Fibroblast of upper back skin (primary cell): ENCODE data around the gene SDK2.
"Not testable (repeated sequence)": the region's sequence is repeated elsewhere in the genome, so short reads cannot be mapped to it uniquely, and the experiment has no call there.

Source experiments
- DNase-seq: peaks from one replicate; pipeline ENCODE4 v3.0.0-alpha.2; 2013

SDK2 gene

GRCh38 chr17:73471924-73472323 is 172.3 kb downstream of the SDK2 start:
- no peak for DNase-seq

- peak; percentile 3 for DNase-seq
Measured at GRCh38 chr17:73470316-73470826, 173.9 kb downstream of the SDK2 start.

- DNase-seq = no peak
Measured at GRCh38 chr17:73469311-73469710, 174.9 kb downstream of the SDK2 start.

GRCh38 chr17:73468221-73468620 is 176.0 kb downstream of the SDK2 start:
- no peak for DNase-seq

GRCh38 chr17:73467651-73468050 is 176.6 kb downstream of the SDK2 start:
- DNase-seq = no peak

DNA sequence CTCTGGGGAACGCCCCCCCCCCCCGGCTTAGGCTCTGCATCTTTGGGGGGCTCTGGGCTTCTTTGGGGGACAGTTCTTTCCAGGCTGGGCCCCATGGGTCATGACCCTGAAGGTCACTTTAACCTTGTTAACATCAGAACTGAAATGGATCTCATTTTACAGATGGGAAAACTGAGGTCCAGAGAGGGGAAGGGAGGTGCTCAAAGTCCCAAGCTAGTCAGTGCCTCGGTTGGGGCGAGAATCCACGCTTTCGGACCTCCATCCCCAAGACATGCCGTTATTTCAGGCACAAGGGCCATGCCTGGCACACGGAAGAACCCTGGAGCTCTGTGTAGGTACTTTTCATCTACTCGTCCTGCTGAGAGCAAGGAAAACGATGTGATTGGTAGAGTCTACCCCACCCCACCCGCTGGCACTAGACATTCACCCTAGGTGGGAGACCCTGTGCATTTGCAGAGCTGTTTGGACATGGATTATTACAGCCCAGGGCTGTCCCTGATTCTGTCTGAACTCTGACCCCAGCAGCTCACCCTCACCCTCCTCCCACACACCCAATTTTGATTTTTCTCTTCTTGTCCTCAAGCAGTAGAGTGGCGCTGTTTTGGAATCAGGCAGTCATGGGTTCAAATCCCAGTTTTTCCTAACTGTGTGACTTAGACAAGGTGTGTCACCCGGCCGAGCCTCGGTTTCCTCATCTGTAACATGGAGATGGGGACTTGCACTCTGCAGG is 177.4 kb downstream of the SDK2 start:
- DNase-seq = no peak

DNA sequence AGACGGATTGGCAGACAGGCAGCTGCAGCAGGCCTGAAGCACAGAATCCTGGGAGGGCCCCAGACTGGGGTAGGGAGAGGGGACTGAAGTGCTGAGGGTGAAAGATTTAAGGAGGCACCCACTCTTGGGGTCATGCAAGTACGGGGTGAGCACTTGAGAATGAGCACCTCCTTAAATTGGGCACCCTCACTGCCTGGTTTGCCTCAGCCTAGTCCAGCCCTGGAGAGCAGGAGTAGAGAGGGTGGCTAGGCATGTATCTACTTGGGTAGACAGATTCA is 178.4 kb downstream of the SDK2 start:
- DNase-seq = no peak

GRCh38 chr17:73465130-73465952 is 178.9 kb downstream of the SDK2 start:
- no peak for DNase-seq

DNA sequence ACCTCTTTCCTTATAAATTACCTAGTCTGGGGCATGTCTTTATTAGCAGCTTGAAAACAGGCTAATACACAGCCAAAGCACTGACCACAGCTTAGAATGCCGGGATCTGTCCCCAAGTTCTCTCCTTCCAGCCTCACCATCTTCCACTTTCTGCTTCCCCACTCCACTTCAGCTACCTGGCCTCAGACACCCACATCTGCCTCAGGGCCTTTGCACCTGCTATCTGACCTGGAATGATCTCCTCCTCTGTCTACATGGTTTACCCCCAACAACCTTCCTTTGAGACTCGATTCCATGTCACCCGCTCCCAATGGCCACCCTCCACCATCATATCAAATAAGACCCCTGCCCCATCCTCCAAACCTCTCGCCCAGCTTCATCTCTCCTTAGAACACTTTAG is 179.8 kb downstream of the SDK2 start:
- no peak for DNase-seq

DNA sequence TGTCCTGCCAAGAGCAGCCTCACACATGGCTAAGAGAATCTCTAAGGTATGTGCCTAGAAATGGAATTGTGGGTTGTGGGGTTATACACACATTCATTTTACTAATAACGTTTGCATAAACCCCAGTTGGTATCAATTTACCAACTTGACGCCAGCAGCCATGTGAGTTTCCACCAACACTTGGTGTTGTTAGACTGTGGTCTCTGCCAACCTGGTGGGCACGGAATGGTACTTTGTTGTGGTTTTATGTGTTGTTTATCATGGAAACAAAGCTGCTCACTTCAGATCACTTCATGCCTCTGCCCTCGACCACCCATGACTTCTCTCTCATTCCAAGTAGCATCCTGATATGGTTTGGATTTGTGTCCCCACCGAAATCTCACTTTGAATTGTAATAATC is 180.4 kb downstream of the SDK2 start:
- DNase-seq = no peak

DNA sequence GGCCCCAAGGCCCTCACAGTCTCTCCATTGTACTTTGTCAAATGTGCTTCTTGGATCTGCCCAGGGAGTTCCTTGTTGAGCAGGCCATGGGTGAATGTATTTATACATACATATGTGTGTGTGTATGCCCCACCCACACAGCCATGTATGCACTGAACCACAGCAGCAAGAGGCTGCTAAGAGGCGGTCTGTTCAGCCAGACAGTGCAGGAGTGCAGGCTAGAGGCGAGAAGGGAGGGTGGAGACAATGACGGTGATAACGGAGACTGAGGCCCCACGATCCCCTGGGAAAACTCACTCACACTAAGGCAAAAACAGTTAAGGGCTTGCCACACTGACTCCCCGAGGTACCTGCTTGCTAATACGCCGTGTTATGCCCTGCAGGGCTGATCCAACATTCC is 181.4 kb downstream of the SDK2 start:
- DNase-seq = no peak

GRCh38 chr17:73459980-73460379 is 184.3 kb downstream of the SDK2 start:
- DNase-seq = no peak

DNA sequence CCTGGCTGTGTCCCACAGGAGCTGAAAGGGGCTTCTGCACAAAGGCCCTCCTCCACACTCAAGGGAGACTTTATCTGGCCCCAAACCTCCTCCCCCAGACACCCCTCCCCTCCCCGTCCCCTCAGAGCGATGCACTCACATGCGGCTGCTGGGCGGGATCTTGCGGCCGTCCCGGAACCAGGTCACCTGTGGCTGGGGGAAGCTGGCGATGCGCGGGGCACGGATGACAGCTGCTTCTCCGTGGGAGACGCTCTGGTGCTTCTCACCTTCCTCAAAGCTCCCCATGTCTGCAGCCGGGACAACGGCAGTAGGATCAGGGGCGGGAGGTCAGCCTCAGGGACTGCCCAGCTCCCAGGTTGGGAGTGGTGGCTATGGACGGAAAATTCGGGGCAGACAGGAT is 188.5 kb downstream of the SDK2 start:
- no peak for DNase-seq

- DNase-seq = no peak
Measured at GRCh38 chr17:73455050-73455687, 189.1 kb downstream of the SDK2 start.

- DNase-seq = not testable (repeated sequence)
Measured at GRCh38 chr17:73453494-73453893, 190.8 kb downstream of the SDK2 start.

GRCh38 chr17:73453090-73453489 is 191.2 kb downstream of the SDK2 start:
- no peak for DNase-seq

GRCh38 chr17:73452009-73452408 is 192.2 kb downstream of the SDK2 start:
- no peak for DNase-seq

GRCh38 chr17:73447319-73447718 is 196.9 kb downstream of the SDK2 start:
- DNase-seq = no peak

GRCh38 chr17:73446617-73447016 is 197.6 kb downstream of the SDK2 start:
- DNase-seq = no peak

GRCh38 chr17:73445466-73445865 is 198.8 kb downstream of the SDK2 start:
- no peak for DNase-seq

DNA sequence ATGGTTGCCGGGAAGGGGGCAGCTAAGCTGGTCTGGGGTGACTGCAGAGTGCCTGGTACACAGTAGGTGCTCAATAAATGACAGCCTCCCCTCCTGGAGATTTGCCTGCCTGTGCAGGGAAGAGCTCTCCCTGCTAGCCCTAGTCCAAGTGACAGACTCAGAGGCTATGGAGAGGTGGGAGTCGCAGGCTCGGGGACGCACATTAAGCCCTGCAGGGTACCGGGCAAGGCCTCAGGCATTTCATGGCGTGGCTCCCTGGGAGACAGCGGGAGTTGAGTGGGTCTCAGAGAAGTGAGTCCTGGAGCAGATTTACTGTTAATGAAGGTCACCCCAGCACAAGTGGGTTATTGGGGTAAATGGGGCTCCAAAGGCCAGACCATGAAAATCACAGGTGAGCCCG is 200.2 kb downstream of the SDK2 start:
- no peak for DNase-seq

DNA sequence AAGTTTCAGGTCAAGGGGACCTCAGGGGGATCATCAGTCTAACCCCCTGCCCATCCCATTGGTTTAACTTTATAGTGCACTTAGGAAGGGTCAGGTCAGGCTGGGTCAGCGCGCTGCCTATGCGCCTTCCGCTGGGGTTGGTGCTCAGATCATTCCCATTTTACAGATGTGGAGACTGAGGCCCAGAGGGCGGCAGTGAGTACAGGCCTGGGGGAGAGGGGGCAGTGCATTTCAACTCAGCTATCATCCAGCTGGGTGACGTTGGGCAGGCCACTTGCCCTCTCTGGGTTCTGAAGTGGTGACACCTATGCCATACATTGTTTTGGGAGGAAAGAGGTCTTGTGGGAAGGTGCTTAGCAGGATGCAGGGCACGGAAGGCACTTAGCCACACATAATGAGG is 204.6 kb downstream of the SDK2 start:
- no peak for DNase-seq

GRCh38 chr17:73437826-73438225 is 206.4 kb downstream of the SDK2 start:
- no peak for DNase-seq

DNA sequence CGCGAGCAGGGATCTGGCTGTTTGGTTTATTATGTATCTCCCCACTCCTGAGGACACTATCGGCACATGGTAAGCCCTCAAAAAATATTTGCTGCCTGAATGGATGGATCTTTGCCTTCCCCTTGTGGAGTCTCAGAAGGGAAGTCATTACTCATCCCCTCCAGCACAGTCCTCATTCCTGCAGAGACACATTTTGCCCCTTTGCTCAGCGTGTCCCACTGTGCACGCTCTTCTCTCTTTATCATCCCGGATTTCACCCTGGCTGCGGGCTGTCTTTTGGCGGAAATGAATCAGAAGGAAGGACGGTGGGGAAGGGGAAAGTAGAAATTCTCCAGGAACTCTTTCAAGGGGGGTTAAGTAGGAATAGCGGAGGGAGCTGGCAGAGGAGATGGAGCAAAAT is 207.3 kb downstream of the SDK2 start:
- DNase-seq = peak; percentile 83
